C4-2B (cell line): ENCODE data around the gene KRT17.
"Not testable (repeated sequence)": the region's sequence is repeated elsewhere in the genome, so short reads cannot be mapped to it uniquely, and the experiment has no call there.

Source experiments
- CTCF ChIP-seq: fragments of 450-650 bp; conservative IDR thresholded peaks from 2 replicates; pipeline ENCODE4 v1.5.1; 2017; ENCODE audit warnings: mild to moderate bottlenecking
- ZFX ChIP-seq: fragments of 450-650 bp; IDR thresholded peaks from 2 replicates; pipeline ENCODE4 v1.6.1; 2017

- not testable (repeated sequence) for TF ChIP-seq CTCF, ZFX
Measured at GRCh38 chr17:41610061-41610517, 14.3 kb downstream of the KRT17 start.
